HEK293 (cell line): ENCODE data around the gene CPM.

Source experiments
- CTCF ChIA-PET: fragments of 350-600 bp; formaldehyde crosslinking; extraction: SDS; loops from one replicate; lab custom pipeline; 2021; ENCODE audit warnings: antibody characterized with exemption; lab: Yijun Ruan, JAX
- POLR2A ChIA-PET: fragments of 300-600 bp; formaldehyde crosslinking; extraction: SDS; loops from one replicate; lab custom pipeline; 2020; ENCODE audit warnings: antibody characterized with exemption, inconsistent platforms; lab: Yijun Ruan, JAX
- H3K27ac ChIP-seq: fragments of 200-500 bp; sonication (Bioruptor generic); 2 replicates; pipeline ENCODE4 v1.5.1; 2014; ENCODE audit warnings: low read depth, low read length, control low read depth, inconsistent platforms; ENCODE audit errors: extremely low read depth
- H3K36me3 ChIP-seq, 2 experiments: fragments of 200-500 bp in 1 of 2; sonication (Bioruptor generic) in 1 of 2; 1 replicate in 1 of 2; 2 replicates in 1 of 2; pipeline ENCODE4 v1.5.1; 2014 to 2017; ENCODE audit warnings: inconsistent platforms in 2 of 2, low read length in 2 of 2; ENCODE audit not compliant: control insufficient read depth in 2 of 2, insufficient read depth in 1 of 2
- H3K4me1 ChIP-seq: fragments of 200-500 bp; sonication (Bioruptor generic); 2 replicates; pipeline ENCODE4 v1.5.1; 2014; ENCODE audit warnings: mild to moderate bottlenecking, low read length, inconsistent platforms; ENCODE audit not compliant: control insufficient read depth, insufficient read depth
- H3K4me3 ChIP-seq: 2 replicates; pipeline ENCODE4 v1.5.1; 2011; ENCODE audit warnings: low read depth, mild to moderate bottlenecking, control low read depth, low read length, moderate library complexity
- H3K9me3 ChIP-seq: fragments of 200-500 bp; sonication (Bioruptor generic); 2 replicates; pipeline ENCODE4 v1.5.1; 2014; ENCODE audit warnings: low read depth, low read length, inconsistent platforms; ENCODE audit not compliant: control insufficient read depth, insufficient read depth
- PRDM1 ChIP-seq: fragments of 450-650 bp; formaldehyde crosslinking; IDR thresholded peaks from 2 replicates; pipeline ENCODE4; 2016; ENCODE audit warnings: missing biosample characterization, missing genetic modification characterization
- SCRT1 ChIP-seq: fragments of 450-650 bp; formaldehyde crosslinking; IDR thresholded peaks from 2 replicates; pipeline ENCODE4 v1.5.1; 2016; ENCODE audit warnings: missing biosample characterization, missing genetic modification characterization, borderline replicate concordance
- SP3 ChIP-seq: fragments of 450-650 bp; formaldehyde crosslinking; IDR thresholded peaks from 2 replicates; pipeline ENCODE4 v1.5.1; 2016; ENCODE audit warnings: missing biosample characterization, missing genetic modification characterization
- WT1 ChIP-seq: fragments of 450-650 bp; formaldehyde crosslinking; IDR thresholded peaks from 2 replicates; pipeline ENCODE4 v1.5.1; 2016; ENCODE audit warnings: missing biosample characterization, missing genetic modification characterization
- YY1 ChIP-seq: fragments of 450-650 bp; formaldehyde crosslinking; IDR thresholded peaks from 2 replicates; pipeline ENCODE4 v1.5.1; 2018; ENCODE audit warnings: missing biosample characterization, missing genetic modification characterization
- ZBTB1 ChIP-seq: fragments of 450-650 bp; formaldehyde crosslinking; IDR thresholded peaks from 2 replicates; pipeline ENCODE4 v1.5.1; 2016; ENCODE audit warnings: missing biosample characterization, missing genetic modification characterization
- ZBTB20 ChIP-seq: fragments of 450-650 bp; formaldehyde crosslinking; IDR thresholded peaks from 2 replicates; pipeline ENCODE4 v1.5.1; 2016; ENCODE audit warnings: missing biosample characterization, missing genetic modification characterization
- ZNF221 ChIP-seq: fragments of 450-650 bp; formaldehyde crosslinking; IDR thresholded peaks from 2 replicates; pipeline ENCODE4 v1.5.1; 2017; ENCODE audit warnings: missing biosample characterization, missing genetic modification characterization, borderline replicate concordance
- ZNF292 ChIP-seq: fragments of 450-650 bp; formaldehyde crosslinking; IDR thresholded peaks from 2 replicates; pipeline ENCODE4 v1.5.1; 2016; ENCODE audit warnings: low read depth, missing biosample characterization, missing genetic modification characterization, borderline replicate concordance
- ZNF394 ChIP-seq: fragments of 450-650 bp; formaldehyde crosslinking; IDR thresholded peaks from 2 replicates; pipeline ENCODE4 v1.5.1; 2016; ENCODE audit warnings: missing biosample characterization, missing genetic modification characterization, mild to moderate bottlenecking, moderate library complexity, borderline replicate concordance
- ZNF629 ChIP-seq: fragments of 450-650 bp; formaldehyde crosslinking; IDR thresholded peaks from 2 replicates; pipeline ENCODE4 v1.5.1; 2017; ENCODE audit warnings: missing biosample characterization, missing genetic modification characterization
- ZSCAN23 ChIP-seq: fragments of 450-650 bp; formaldehyde crosslinking; IDR thresholded peaks from 2 replicates; pipeline ENCODE4 v1.5.1; 2016; ENCODE audit warnings: missing biosample characterization, missing genetic modification characterization
- ZSCAN30 ChIP-seq: fragments of 450-650 bp; IDR thresholded peaks from 2 replicates; pipeline ENCODE4 v1.5.1; 2018; ENCODE audit warnings: missing biosample characterization, mild to moderate bottlenecking, missing genetic modification characterization, moderate library complexity
- TF ChIP-seq, protein P1 (sequence below): IDR thresholded peaks from 2 replicates; pipeline ENCODE4 v1.6.1; 2011; ENCODE audit warnings: mild to moderate bottlenecking, low read depth, low read length, borderline replicate concordance
- TF ChIP-seq, protein P2 (sequence below): fragments of 450-650 bp; formaldehyde crosslinking; conservative IDR thresholded peaks from 2 replicates; pipeline ENCODE4 v1.5.1; 2016; ENCODE audit warnings: low read depth, missing biosample characterization, missing genetic modification characterization
- TF ChIP-seq, protein P3 (sequence below): fragments of 450-650 bp; formaldehyde crosslinking; IDR thresholded peaks from 2 replicates; pipeline ENCODE4 v1.5.1; 2016; ENCODE audit warnings: missing biosample characterization, missing genetic modification characterization

The CPM gene

DNA sequence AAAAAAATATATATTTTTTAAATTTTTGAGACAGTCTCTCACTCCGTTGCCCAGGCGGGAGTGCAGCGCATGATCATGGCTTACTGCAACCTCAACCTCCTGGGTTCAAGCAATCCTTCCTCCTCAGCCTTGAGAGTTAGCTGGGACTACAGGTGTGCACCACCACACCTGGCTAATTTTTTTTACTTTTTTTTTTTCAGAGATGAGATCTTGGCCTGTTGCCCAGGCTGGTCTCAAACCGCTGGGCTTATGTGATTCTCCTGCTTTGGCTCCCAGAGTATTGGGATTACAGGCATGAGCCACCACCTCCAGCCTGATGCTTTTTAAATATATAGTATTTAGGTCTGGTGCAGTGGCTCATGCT lies 100.5 kb downstream of the CPM start:
- H3K9me3 ChIP-seq, result no peaks in the 10 kb centered on the region
- POLR2A ChIA-PET, result interaction anchor here (0.9 kb wide), 1 partner anchor 15 kb away, joined by 3 read pairs; no protein-coding TSS in a partner anchor
- peaks cover 68 to 93% of the 10 kb centered on the region in 2 experiments for H3K36me3 ChIP-seq
- no peak for TF ChIP-seq ZSCAN30 (tag by site-specific recombination)
- CTCF ChIA-PET, result no interaction called here
- H3K27ac ChIP-seq, result no peak overlapping the region
- H3K4me1 ChIP-seq, result no peaks in the 10 kb centered on the region
- no peak overlapping the region for H3K4me3 ChIP-seq

DNA sequence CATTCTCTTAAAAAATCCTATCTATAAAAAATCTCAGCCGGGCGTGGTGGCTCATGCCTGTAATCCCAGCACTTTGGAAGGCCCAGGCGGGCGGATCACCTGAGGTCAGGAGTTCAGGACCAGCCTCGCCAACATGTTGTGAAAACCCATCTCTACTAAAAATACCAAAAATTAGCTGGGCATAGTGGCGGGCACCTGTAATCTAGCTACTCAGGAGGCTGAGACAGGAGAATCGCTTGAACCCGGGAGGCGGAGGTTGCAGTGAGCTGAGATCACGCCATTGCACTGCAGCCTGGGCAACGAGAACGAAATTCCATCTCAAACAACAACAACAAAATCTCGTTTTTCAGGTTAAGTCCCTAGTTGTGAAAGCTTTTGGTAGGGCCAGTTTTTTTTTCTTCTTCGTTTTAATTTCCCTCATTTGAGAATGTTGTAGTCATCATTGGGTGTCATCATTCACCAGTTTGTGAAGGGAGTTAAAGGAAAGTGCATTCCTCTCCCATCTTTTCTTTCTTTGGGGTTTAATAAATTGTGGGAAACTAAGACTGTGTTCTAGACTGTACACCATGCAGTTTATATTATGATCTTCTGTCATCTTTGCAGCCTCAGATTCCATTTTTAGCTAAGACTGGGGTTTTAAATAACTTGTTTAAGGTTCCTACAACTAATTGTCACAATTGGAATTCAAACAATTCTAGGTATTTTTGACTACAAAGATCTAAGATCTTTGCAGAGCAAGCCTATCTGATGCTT lies 101.0 kb downstream of the CPM start:
- no peaks in the 10 kb centered on the region for H3K9me3 ChIP-seq
- ChIA-PET CTCF (interaction anchor here (0.6 to 2.2 kb wide), 2 partner anchors 12 to 93 kb away, joined by 6 to 18 read pairs; no protein-coding TSS in a partner anchor), POLR2A (interaction anchor here (0.9 to 1.0 kb wide), 2 partner anchors 15 to 23 kb away, joined by 3 read pairs; no protein-coding TSS in a partner anchor)
- no peaks in the 10 kb centered on the region for H3K4me1 ChIP-seq
- H3K4me3 ChIP-seq, result no peak overlapping the region
- peaks cover 68 to 93% of the 10 kb centered on the region in 2 experiments for H3K36me3 ChIP-seq
- TF ChIP-seq PRDM1 (tag by site-specific recombination) (0 out of 2 replicates have a peak, but pooled peaks have one; percentile 15), ZNF629 (no peak), ZSCAN23 (tag by site-specific recombination) (no peak)
- TF ChIP-seq, all 188 proteins: peak for 1
- no peak overlapping the region for H3K27ac ChIP-seq

DNA sequence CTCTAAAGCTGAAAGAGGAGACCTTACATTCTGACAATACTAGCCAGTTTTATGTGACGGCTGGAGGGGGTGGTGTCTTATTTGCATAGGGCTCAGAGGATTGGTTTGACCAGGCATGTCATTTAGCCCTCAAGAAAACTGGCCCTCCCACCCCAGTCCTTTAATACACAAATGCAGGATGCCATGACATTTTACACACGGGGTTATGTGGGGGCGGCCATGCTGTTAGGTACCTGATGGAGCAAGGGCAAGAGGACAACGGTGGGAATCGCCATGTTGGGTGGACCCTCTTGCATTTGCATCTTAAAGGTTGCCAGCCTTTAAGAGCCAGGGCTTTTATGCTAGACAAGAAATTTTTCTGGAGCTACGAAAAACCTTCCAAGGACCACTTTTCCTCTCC lies 101.7 kb downstream of the CPM start:
- H3K4me1 ChIP-seq, result no peaks in the 10 kb centered on the region
- ChIA-PET POLR2A (interaction anchor here (1.0 kb wide), 1 partner anchor 22 kb away, joined by 3 read pairs; no protein-coding TSS in a partner anchor), CTCF (interaction anchor here (0.6 to 2.2 kb wide), 8 partner anchors 8 to 239 kb away, joined by 3 to 18 read pairs (median 8); partner anchors contain the start of gene MDM2)
- TF ChIP-seq SP3 (tag by site-specific recombination) (no peak), ZBTB20 (tag by site-specific recombination) (no peak), WT1 (tag by site-specific recombination) (no peak), SCRT1 (tag by site-specific recombination) (no peak), ZNF394 (tag by site-specific recombination) (no peak), ZNF292 (tag by site-specific recombination) (no peak), ZBTB1 (tag by site-specific recombination) (no peak), ZNF221 (tag by site-specific recombination) (no peak), YY1 (tag by site-specific recombination) (no peak)
- TF ChIP-seq, protein P1, sequence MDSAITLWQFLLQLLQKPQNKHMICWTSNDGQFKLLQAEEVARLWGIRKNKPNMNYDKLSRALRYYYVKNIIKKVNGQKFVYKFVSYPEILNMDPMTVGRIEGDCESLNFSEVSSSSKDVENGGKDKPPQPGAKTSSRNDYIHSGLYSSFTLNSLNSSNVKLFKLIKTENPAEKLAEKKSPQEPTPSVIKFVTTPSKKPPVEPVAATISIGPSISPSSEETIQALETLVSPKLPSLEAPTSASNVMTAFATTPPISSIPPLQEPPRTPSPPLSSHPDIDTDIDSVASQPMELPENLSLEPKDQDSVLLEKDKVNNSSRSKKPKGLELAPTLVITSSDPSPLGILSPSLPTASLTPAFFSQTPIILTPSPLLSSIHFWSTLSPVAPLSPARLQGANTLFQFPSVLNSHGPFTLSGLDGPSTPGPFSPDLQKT, result no peak
- TF ChIP-seq, protein P2, sequence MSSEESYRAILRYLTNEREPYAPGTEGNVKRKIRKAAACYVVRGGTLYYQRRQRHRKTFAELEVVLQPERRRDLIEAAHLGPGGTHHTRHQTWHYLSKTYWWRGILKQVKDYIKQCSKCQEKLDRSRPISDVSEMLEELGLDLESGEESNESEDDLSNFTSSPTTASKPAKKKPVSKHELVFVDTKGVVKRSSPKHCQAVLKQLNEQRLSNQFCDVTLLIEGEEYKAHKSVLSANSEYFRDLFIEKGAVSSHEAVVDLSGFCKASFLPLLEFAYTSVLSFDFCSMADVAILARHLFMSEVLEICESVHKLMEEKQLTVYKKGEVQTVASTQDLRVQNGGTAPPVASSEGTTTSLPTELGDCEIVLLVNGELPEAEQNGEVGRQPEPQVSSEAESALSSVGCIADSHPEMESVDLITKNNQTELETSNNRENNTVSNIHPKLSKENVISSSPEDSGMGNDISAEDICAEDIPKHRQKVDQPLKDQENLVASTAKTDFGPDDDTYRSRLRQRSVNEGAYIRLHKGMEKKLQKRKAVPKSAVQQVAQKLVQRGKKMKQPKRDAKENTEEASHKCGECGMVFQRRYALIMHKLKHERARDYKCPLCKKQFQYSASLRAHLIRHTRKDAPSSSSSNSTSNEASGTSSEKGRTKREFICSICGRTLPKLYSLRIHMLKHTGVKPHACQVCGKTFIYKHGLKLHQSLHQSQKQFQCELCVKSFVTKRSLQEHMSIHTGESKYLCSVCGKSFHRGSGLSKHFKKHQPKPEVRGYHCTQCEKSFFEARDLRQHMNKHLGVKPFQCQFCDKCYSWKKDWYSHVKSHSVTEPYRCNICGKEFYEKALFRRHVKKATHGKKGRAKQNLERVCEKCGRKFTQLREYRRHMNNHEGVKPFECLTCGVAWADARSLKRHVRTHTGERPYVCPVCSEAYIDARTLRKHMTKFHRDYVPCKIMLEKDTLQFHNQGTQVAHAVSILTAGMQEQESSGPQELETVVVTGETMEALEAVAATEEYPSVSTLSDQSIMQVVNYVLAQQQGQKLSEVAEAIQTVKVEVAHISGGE (tag by site-specific recombination), result no peak
- TF ChIP-seq, protein P3, sequence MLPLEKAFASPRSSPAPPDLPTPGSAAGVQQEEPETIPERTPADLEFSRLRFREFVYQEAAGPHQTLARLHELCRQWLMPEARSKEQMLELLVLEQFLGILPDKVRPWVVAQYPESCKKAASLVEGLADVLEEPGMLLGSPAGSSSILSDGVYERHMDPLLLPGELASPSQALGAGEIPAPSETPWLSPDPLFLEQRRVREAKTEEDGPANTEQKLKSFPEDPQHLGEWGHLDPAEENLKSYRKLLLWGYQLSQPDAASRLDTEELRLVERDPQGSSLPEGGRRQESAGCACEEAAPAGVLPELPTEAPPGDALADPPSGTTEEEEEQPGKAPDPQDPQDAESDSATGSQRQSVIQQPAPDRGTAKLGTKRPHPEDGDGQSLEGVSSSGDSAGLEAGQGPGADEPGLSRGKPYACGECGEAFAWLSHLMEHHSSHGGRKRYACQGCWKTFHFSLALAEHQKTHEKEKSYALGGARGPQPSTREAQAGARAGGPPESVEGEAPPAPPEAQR (tag by site-specific recombination), result no peak
- H3K9me3 ChIP-seq, result no peaks in the 10 kb centered on the region
- peaks cover 67 to 93% of the 10 kb centered on the region in 2 experiments for H3K36me3 ChIP-seq
- H3K4me3 ChIP-seq, result no peak overlapping the region
- H3K27ac ChIP-seq, result no peak overlapping the region
